Left lobe of liver (tissue), 2 donors: ENCODE results near the gene AMT. TPM values are rescaled to one million over a fixed set of nuclear protein-coding genes. Genes with fewer than 3 reads are reported as not detected.

ENCODE experiments used
- ATAC-seq: fragments of 200-7000 bp; cut with Tn5 transposase; one replicate; pipeline ENCODE4 v1.9.1; 2020; ENCODE audit warnings: mild to moderate bottlenecking, moderate library complexity
- DNase-seq: peaks from one replicate; pipeline ENCODE4 v3.0.0-alpha.2; 2020; ENCODE audit warnings: low spot score
- total RNA-seq: library from RNA; stranded (reverse); gene quantifications from one replicate; pipeline ENCODE4 v1.2.1, GENCODE V29; 2021
- donor health status: DM: no; HTN: no; CAD: no; lungs with moderate emphysema.
- donor health status: DM: no; HTN: yes; CAD: no.

The AMT gene
- total RNA-seq, 1 donor from 2014 or later = 46.8 TPM

DNA sequence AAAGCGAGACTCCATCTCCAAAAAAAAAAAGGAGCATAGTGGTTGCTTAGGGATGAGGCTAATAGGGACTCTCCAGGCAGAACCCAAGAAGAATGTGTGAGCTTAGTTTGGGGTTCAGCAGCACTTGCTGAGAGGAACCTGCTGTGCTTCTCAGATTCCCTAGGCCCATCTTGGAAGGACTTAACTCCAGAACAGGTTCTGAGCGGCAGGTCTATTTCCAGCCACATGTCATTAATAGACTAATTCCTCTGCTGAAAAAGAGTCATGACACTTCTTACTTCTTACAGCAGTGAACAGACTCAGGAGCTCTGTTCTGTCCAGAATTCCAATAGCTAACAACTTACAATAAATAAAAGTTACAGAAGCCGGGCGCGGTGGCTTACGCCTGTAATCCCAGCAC lies 33.0 kb downstream of the AMT start:
- DNase-seq (no peak), ATAC-seq (no peak)

- DNase-seq (no peak), ATAC-seq (no peak)
Measured at GRCh38 chr3:49388289-49388820, 33.9 kb downstream of the AMT start.

GRCh38 chr3:49387721-49388120 lies 34.6 kb downstream of the AMT start:
- ATAC-seq = no peak
- DNase-seq = no peak

DNA sequence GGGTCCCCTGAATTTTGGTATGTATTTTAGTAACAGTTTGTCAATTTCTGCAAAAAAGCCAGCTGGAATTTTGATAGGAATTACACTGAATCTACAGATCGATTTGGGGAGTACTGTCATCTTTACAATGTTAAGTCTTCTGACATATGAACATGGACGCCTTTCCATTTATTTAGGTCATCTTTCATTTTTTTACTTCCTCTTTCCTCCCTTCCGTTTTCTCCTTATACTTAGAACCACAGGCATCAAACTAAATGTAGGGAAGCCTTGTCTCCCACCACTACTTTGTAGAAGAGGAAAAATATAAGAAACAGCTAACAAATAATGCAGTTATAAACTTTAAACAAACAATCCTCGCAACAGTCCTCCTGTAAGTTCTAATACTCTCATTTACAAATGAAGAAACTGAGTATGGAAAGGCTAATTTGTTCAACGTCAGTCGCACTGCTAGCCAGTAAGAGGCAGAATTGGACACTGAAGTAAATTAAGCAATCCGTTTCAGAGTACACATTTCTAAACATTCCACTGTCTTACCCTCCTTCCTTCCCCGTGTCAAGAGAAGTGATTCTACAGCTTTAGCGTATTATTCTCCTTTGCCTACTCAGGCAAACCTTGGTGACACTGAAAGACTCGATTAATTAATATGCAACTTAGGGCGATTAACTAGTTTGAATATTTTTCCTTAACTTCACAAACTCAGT lies 36.1 kb downstream of the AMT start:
- DNase-seq (no peak), ATAC-seq (peak; percentile 80)

DNA sequence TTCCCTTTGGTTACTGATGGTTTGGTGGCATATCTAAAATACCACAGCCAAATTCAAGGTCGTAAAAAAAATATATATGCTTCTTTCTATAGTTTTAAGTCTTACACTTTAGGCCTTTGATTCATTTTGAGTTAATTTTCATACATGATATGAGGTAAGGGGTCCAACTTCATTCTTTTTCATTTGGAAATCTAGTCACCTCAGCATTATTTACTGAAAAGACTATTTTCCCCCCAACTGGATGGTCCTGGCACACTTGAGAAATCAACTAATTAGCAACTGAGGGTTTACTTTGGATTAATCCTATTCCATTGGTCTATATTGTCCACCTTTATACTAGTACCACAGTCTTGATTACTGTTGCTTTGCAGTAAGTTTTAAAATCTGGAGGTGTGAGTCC lies 36.7 kb downstream of the AMT start:
- no peak for ATAC-seq
- DNase-seq = no peak

- ATAC-seq (no peak), DNase-seq (no peak)
Measured at GRCh38 chr3:49383387-49383786, 38.9 kb downstream of the AMT start.

DNA sequence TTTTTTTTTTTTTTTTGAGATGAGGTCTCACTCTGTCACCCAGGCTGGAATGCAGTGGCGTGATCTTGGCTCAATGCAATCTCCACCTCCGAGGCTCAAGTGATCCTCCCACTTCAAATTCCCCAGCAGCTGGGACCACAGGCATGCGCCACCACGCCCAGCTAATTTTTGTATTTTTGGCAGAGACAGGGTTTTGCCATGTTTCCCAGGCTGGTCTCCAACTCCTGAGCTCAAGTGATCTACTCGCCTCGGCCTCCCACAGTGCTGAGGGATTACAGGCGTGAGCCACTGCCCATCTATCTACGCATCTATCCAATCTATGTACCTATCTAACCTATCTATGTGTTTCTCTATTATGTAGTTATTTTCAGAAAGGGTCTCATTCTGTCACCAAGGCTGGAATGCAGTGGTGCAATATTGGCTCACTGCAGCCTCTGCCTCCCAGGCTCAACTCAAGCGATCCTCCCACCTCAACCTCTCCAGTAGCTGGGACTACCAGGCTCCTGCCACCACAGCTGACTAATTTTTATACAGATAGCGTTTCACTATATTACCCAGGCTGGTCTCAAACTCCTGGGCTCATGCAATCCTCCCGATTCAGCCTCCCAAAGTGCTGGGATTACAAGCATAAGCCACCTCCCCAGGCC lies 43.9 kb downstream of the AMT start:
- DNase-seq = no peak

DNA sequence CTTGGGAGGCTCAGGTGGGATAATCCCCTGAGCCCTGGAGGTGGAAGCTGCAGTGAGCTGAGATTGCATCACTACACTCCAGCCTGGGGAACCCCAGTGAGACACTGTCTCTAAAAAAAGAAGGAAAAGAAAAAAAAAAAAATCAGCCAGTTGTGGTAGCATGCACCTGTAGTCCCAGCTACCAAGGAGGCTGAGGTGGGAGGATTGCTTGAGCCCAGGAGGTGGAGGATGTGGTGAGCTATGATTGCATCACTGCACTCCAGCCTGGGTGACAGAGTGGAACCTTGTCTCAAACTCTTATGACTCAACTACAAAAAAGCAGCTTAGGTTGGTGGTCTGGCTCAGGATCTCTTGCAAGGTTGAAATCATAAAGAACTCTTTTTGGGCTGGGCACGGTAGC lies 44.8 kb downstream of the AMT start:
- ATAC-seq = no peak
- no peak for DNase-seq

More for the DNA sequence above, 43.9 kb downstream of the AMT start:
- no peak for ATAC-seq

DNA sequence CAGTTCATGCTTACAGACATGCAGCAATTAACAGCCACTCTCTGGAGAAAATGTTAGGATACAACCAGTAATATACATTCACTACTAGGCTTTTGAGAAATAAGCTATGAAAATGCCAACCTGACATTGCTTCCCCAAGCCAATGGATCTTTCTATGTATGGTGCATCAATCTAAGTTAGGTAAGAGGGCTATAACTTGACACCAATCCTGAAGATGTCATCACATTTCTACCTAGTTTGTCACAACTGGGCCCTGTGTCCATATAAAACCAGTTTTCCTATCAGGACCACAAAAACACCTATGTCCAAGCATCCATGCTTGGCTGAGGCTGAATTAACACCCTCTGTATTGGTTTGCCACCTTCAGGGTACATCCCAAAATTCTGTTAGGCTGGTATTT lies 50.3 kb downstream of the AMT start:
- ATAC-seq = no peak
- DNase-seq = no peak

DNA sequence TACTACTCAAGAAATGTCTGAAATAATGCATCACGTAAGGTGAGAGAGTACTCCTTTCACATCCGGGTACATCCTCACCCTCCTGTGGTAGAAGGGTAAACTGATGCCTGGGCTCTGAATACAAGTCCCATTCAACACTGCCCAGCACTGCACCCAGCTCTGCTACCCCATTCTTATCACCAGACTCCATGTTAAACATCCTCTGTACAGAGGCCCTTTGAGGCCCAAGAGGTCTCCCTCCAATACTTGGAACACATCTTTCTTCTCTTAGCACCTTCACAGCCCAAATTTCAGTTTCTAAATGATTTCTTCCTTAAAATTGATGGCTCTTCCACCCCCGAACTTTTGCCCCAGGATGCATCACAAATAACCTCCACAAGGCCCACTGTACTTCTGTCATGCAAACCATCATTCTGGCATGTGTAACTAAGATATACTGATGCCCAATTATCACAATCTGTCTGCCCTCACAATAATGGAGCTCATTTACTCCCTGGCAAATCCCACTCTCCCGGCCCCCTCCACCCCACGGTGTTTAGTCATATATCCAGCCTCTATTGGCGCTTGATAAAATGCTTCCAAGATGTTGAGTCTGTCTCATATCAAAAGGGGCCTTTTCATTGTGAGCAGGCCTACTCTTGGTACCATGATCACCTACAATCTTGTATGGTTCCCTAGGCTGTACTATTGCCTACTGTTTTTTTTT lies 51.5 kb downstream of the AMT start:
- DNase-seq (no peak), ATAC-seq (no peak)

Other genes starting within 250 kb of the AMT start
- gene C3orf62, start 145.2 kb downstream of the AMT start, total RNA-seq = 1.9 TPM
- 19.7 TPM for gene USP4, start 82.4 kb downstream of the AMT start, total RNA-seq
- 272 TPM for gene GPX1, start 64.1 kb downstream of the AMT start, total RNA-seq
- gene RHOA, start 10.5 kb downstream of the AMT start, total RNA-seq = 155 TPM
- gene TCTA, start 10.1 kb downstream of the AMT start, total RNA-seq = 23.4 TPM
- gene NICN1, start 6.9 kb upstream of the AMT start, total RNA-seq = 9.1 TPM
- 59.6 TPM for gene DAG1, start 47.8 kb upstream of the AMT start, total RNA-seq
- gene BSN, start 132.0 kb upstream of the AMT start, total RNA-seq = 0.73 TPM